Breast epithelium (tissue), 4 donors: Measurements from ENCODE around the gene STAC3. TPM values are rescaled to one million over a fixed set of nuclear protein-coding genes. Genes with fewer than 3 reads are reported as not detected.

Source experiments
- DNase-seq, 2 donors: peaks; one replicate each; pipeline ENCODE4 v3.0.0-alpha.2; 2019; ENCODE audit warnings: low spot score in 2 of 2
- H3K27ac ChIP-seq, 2 donors: fragments of 200-600 bp; sonication (generic) in 1 of 2; one replicate each; pipeline ENCODE4 v1.5.1; 2016 to 2019; ENCODE audit warnings: mild to moderate bottlenecking in 1 of 2
- H3K27me3 ChIP-seq, 2 donors: fragments of 200-600 bp; sonication (generic) in 1 of 2; one replicate each; pipeline versions ENCODE4 v1.5.1 to v1.6.0; 2017 to 2019; ENCODE audit warnings: control low read depth in 1 of 2, mild to moderate bottlenecking in 1 of 2
- H3K36me3 ChIP-seq: fragments of 200-600 bp; one replicate; pipeline ENCODE4 v1.5.1; 2019
- H3K4me1 ChIP-seq, 2 donors: fragments of 200-600 bp; sonication (generic); one replicate each; pipeline ENCODE4 v1.5.1; 2016 to 2019; ENCODE audit warnings: control low read depth in 1 of 2
- H3K4me3 ChIP-seq, 3 donors: fragments of 200-600 bp; sonication (generic); 1 replicate in 2 of 3; 2 replicates in 1 of 3; pipeline ENCODE4 v1.5.1; 2016 to 2019; ENCODE audit warnings: mild to moderate bottlenecking in 3 of 3, moderate library complexity in 2 of 3
- H3K9me3 ChIP-seq, 2 donors: fragments of 200-600 bp; sonication (generic) in 1 of 2; one replicate each; pipeline ENCODE4 v1.5.1; 2016 to 2019; ENCODE audit warnings: control low read depth in 1 of 2
- CTCF ChIP-seq, 3 donors: fragments of 450-650 bp; IDR thresholded peaks; one replicate each; pipeline ENCODE4 v1.5.1; 2016 to 2017; ENCODE audit warnings: antibody characterized with exemption in 3 of 3, mild to moderate bottlenecking in 3 of 3, moderate library complexity in 3 of 3
- POLR2A ChIP-seq: fragments of 450-650 bp; IDR thresholded peaks from one replicate; pipeline ENCODE4 v1.6.1; 2016; ENCODE audit warnings: antibody characterized with exemption, mild to moderate bottlenecking, moderate library complexity
- POLR2AphosphoS5 ChIP-seq, 3 donors: sonication (generic); formaldehyde crosslinking; IDR thresholded peaks; one replicate each; pipeline ENCODE4 v1.6.1; 2017; ENCODE audit warnings: antibody characterized with exemption in 3 of 3
- intact Hi-C: fragments of 100-400 bp; cut with DNase I; formaldehyde crosslinking; loops from one replicate; pipeline ENCODE4 v1.15.1; 2023; ENCODE audit warnings: low total_unique reads
- total RNA-seq, 3 donors: library from RNA; depleted of rRNA; stranded (reverse); fragments of >200 nt; gene quantifications; one replicate each; pipeline ENCODE4 v1.1.0, GENCODE V29; 2016

The STAC3 gene
- total RNA-seq, 3 donors from 2014 or later: 0.98 to 3.2 (median 1.6) TPM

- H3K27me3 ChIP-seq: peaks cover 9 to 93% of the 10 kb centered on the region in 2 donors
- no peak overlapping the region for H3K27ac ChIP-seq
- H3K9me3 ChIP-seq: no peaks in the 10 kb centered on the region
- DNase-seq: no peak
- intact Hi-C loops: no loop called here
- no peak for TF ChIP-seq POLR2A
- TF ChIP-seq CTCF (IDR thresholded peaks at IDR 0.05): no peak
- no peak for TF ChIP-seq POLR2AphosphoS5 (IDR thresholded peaks at IDR 0.05)
- no peaks in the 10 kb centered on the region for H3K36me3 ChIP-seq
- peaks cover 0 to 1% of the 10 kb centered on the region in 2 donors for H3K4me1 ChIP-seq
- no peak overlapping the region for H3K4me3 ChIP-seq
Measured at GRCh38 chr12:57222286-57223190, 28.4 kb downstream of the STAC3 start.

- H3K27me3 ChIP-seq: peaks cover 10 to 89% of the 10 kb centered on the region in 2 donors
- intact Hi-C loops: no loop called here
- peaks cover 4 to 8% of the 10 kb centered on the region in 2 donors for H3K4me1 ChIP-seq
- TF ChIP-seq POLR2A: no peak
- TF ChIP-seq CTCF (IDR thresholded peaks at IDR 0.05): no peak
- no peak for TF ChIP-seq POLR2AphosphoS5 (IDR thresholded peaks at IDR 0.05)
- H3K36me3 ChIP-seq: no peaks in the 10 kb centered on the region
- no peak for DNase-seq
- no peak overlapping the region for H3K4me3 ChIP-seq
- H3K9me3 ChIP-seq: no peaks in the 10 kb centered on the region
- H3K27ac ChIP-seq: no peak overlapping the region
Measured at GRCh38 chr12:57221169-57221917, 29.6 kb downstream of the STAC3 start.

DNA sequence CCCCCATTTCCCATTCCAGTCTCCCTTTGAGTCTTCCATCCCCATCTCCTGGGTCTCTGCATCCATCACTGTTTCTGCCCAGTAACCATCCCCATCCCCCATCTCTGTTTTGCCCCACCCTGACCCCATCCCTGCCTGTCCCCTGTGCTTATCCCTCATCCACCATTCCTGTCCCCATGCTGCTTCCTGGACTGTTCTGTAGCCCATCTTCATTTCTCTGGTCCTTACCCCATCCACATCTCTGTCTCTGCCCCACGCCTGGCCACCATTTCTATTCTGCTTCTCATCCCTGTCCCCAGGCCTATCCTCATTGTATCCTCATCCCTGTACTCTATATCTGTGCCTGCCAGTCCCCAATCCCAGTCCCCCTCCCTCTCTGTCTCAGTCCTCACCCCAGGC is 30.2 kb downstream of the STAC3 start:
- peaks cover 12 to 87% of the 10 kb centered on the region in 2 donors for H3K27me3 ChIP-seq
- H3K9me3 ChIP-seq: no peaks in the 10 kb centered on the region
- peaks cover 7 to 8% of the 10 kb centered on the region in 2 donors for H3K4me1 ChIP-seq
- no peaks in the 10 kb centered on the region for H3K36me3 ChIP-seq
- DNase-seq: no peak
- intact Hi-C loops: no loop called here
- no peak for TF ChIP-seq CTCF (IDR thresholded peaks at IDR 0.05)
- no peak for TF ChIP-seq POLR2AphosphoS5 (IDR thresholded peaks at IDR 0.05)
- TF ChIP-seq POLR2A: no peak
- no peak overlapping the region for H3K4me3 ChIP-seq
- H3K27ac ChIP-seq: no peak overlapping the region

GRCh38 chr12:57219993-57220754 is 30.8 kb downstream of the STAC3 start:
- Histone ChIP-seq H3K27ac (no peak overlapping the region), H3K4me3 (no peak overlapping the region), H3K4me1 (peaks cover 7 to 8% of the 10 kb centered on the region in 2 donors), H3K9me3 (no peaks in the 10 kb centered on the region), H3K36me3 (no peaks in the 10 kb centered on the region), H3K27me3 (peaks cover 12 to 86% of the 10 kb centered on the region in 2 donors)
- DNase-seq: no peak
- TF ChIP-seq POLR2AphosphoS5 (IDR thresholded peaks at IDR 0.05) (no peak), CTCF (IDR thresholded peaks at IDR 0.05) (no peak), POLR2A (no peak)
- intact Hi-C loops: no loop called here
